Gastrocnemius medialis (tissue), 4 donors: Measurements from ENCODE around the gene BSX. TPM values are rescaled to one million over a fixed set of nuclear protein-coding genes. Genes with fewer than 3 reads are reported as not detected.

ENCODE experiments used
- ATAC-seq, 2 donors: fragments of 150-250 bp; one replicate each; pipeline ENCODE4 v1.9.1; 2016
- DNase-seq, 2 donors: peaks; one replicate each; pipeline ENCODE4 v3.0.0-alpha.2; 2019
- H3K27ac ChIP-seq, 4 donors: fragments of 200-600 bp; sonication (generic); 1 replicate in 1 of 4; 2 replicates in 3 of 4; pipeline ENCODE4 v1.5.1; 2016 to 2018; ENCODE audit warnings: mild to moderate bottlenecking in 2 of 4, moderate library complexity in 1 of 4
- H3K27me3 ChIP-seq, 3 donors: fragments of 200-600 bp; sonication (generic) in 2 of 3; 1 replicate in 1 of 3; 2 replicates in 2 of 3; pipeline versions ENCODE4 v1.5.1 to v1.6.0; 2016 to 2019; ENCODE audit warnings: mild to moderate bottlenecking in 1 of 3, moderate library complexity in 1 of 3
- H3K36me3 ChIP-seq, 2 donors: fragments of 200-600 bp; sonication (generic) in 1 of 2; one replicate each; pipeline ENCODE4 v1.5.1; 2017 to 2018
- H3K4me1 ChIP-seq, 2 donors: fragments of 200-600 bp; sonication (generic) in 1 of 2; one replicate each; pipeline ENCODE4 v1.5.1; 2016 to 2017; ENCODE audit warnings: mild to moderate bottlenecking in 2 of 2
- H3K4me3 ChIP-seq, 4 donors: fragments of 200-600 bp; sonication (generic) in 3 of 4; 1 replicate in 1 of 4; 2 replicates in 3 of 4; pipeline ENCODE4 v1.5.1; 2016 to 2019; ENCODE audit warnings: mild to moderate bottlenecking in 2 of 4
- H3K9me3 ChIP-seq, 3 donors: fragments of 200-600 bp; sonication (generic) in 2 of 3; 1 replicate in 1 of 3; 2 replicates in 2 of 3; pipeline ENCODE4 v1.5.1; 2016 to 2019
- CTCF ChIP-seq, 5 experiments: fragments of 450-650 bp in 3 of 5; fragments of 200-600 bp in 2 of 5; sonication (generic) in 2 of 5; IDR thresholded peaks in 4 of 5; conservative IDR thresholded peaks in 1 of 5; 1 replicate in 4 of 5; 2 replicates in 1 of 5; pipeline ENCODE4 v1.5.1; 2016 to 2019; ENCODE audit warnings: antibody characterized with exemption in 5 of 5, mild to moderate bottlenecking in 3 of 5, moderate library complexity in 3 of 5
- POLR2A ChIP-seq, 2 donors: fragments of 450-650 bp; IDR thresholded peaks; one replicate each; pipeline ENCODE4 v1.6.1; 2017; ENCODE audit warnings: antibody characterized with exemption in 2 of 2, mild to moderate bottlenecking in 2 of 2, moderate library complexity in 2 of 2
- in situ Hi-C, 4 donors: fragments of 200-750 bp; cut with MboI; loops; one replicate each; pipeline versions ENCODE4 v1.15.0 to v1.8.0; 2017; ENCODE audit warnings: low sequenced_read_pairs in 4 of 4
- intact Hi-C: fragments of 100-400 bp; cut with DNase I; formaldehyde crosslinking; loops from one replicate; pipeline ENCODE4 v1.15.1; 2023; ENCODE audit warnings: low total_unique reads
- total RNA-seq, 4 donors: library from RNA; depleted of rRNA; stranded (reverse); fragments of >200 nt; gene quantifications; one replicate each; pipeline versions ENCODE4 v1.1.0 to v1.2.3, GENCODE V29; 2016

Gene BSX
- total RNA-seq, 4 donors from 2014 or later: not detected

DNA sequence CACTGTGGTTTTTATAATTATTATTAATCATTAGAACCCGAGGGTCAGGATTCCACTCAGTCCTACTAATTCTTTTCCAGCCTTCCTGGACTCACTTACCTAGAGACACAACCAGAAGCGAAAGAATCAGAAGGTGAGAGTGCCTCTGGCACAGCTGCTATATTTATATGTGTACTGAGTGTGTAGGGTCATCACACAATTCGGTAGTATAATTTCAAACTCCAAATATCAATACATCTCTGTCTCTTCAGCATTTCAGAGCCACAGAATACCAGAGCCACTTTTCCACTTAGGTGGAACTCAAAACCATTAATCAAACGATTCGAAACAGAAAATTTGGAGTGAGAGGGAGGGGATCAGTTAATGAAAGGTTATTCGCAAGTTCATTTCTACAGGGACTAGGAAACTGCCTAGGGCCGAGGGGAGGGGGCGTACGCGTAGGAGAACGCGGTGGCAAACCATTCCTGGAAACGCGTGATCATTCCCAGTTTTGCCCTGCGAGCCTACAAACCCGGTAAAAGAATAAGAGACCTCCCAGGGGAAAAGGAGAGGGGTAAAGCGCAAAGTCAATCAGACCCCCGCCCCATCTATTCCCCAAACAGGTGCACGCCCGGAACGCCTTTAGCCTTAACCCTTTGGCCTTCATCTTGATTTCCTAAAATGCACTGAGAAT, 5.4 kb downstream of the BSX start:
- no peak overlapping the region for H3K4me3 ChIP-seq
- no peak for ATAC-seq

DNA sequence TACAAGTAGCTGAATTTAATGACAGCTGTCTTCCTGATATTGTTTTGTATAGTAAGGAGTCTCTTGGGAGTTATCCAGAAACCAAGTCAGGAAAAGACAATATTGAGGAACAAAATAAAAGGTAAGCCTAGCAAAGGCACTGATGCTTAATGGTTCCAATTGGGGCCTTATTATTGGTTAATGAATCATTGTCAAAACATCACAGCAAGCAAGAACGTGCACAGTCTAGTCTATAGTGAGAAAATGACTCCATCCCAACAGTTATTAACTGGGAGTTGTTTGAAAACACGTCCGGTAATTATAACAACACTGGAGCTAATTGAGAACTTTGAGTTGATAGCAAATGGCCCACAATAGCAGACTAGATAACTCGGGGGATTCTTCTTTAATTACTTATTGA, 17.7 kb downstream of the BSX start:
- Histone ChIP-seq H3K27me3 (peaks cover 0 to 15% (median 4%) of the 10 kb centered on the region in 3 donors), H3K4me1 (no peaks in the 10 kb centered on the region), H3K27ac (no peak overlapping the region), H3K4me3 (no peak overlapping the region), H3K9me3 (no peaks in the 10 kb centered on the region), H3K36me3 (no peaks in the 10 kb centered on the region)
- in situ Hi-C loops: no loop called here
- ATAC-seq: no peak
- no peak for DNase-seq
- intact Hi-C loops: no loop called here
- no peak for TF ChIP-seq POLR2A (IDR thresholded peaks at IDR 0.05)

More for the DNA sequence above, 5.4 kb downstream of the BSX start:
- in situ Hi-C loops (no loop called here), intact Hi-C loops (no loop called here)
- no peak for DNase-seq
- H3K9me3 ChIP-seq: no peaks in the 10 kb centered on the region
- H3K27ac ChIP-seq: no peak overlapping the region
- no peaks in the 10 kb centered on the region for H3K36me3 ChIP-seq
- H3K27me3 ChIP-seq: peaks cover 65 to 87% (median 80%) of the 10 kb centered on the region in 3 donors
- H3K4me1 ChIP-seq: peaks cover 10% of the 10 kb centered on the region in 2 donors
- no peak for TF ChIP-seq POLR2A (IDR thresholded peaks at IDR 0.05)
- TF ChIP-seq CTCF (IDR thresholded peaks at IDR 0.05 in 4 of 5, conservative IDR thresholded peaks at IDR 0.05 in 1 of 5): no peak

DNA sequence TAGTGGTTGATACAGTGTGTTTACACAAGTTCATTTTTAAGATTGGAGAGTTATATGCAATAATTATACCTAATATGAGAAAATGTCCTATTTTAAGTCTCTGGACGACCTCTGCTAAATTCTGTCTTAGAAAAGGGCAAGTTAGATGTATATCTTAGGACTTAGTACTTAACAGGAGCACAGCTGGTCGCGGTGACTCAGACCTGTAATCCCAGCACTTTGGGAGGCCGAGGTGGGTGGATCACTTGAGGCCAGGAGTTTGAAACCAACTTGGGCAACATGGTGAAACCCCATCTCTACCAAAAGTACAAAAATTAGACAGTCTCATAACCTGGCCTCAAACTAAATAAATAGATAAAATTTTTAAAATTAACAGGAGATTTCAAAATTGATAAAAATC, 27.2 kb downstream of the BSX start:
- no peak for DNase-seq
- H3K4me1 ChIP-seq: no peaks in the 10 kb centered on the region
- no peaks in the 10 kb centered on the region for H3K27me3 ChIP-seq
- no peak overlapping the region for H3K4me3 ChIP-seq
- H3K27ac ChIP-seq: no peak overlapping the region
- TF ChIP-seq CTCF (IDR thresholded peaks at IDR 0.05 in 4 of 5, conservative IDR thresholded peaks at IDR 0.05 in 1 of 5): no peak
- no peaks in the 10 kb centered on the region for H3K36me3 ChIP-seq
- H3K9me3 ChIP-seq: no peaks in the 10 kb centered on the region
- in situ Hi-C loops: no loop called here
- no peak for ATAC-seq
- intact Hi-C loops: no loop called here

- H3K4me3 ChIP-seq: no peak overlapping the region
- H3K27me3 ChIP-seq: no peaks in the 10 kb centered on the region
- H3K9me3 ChIP-seq: no peaks in the 10 kb centered on the region
- H3K27ac ChIP-seq: no peak overlapping the region
- DNase-seq (no peak), ATAC-seq (no peak)
- no peaks in the 10 kb centered on the region for H3K4me1 ChIP-seq
- no peaks in the 10 kb centered on the region for H3K36me3 ChIP-seq
- in situ Hi-C loops: no loop called here
- TF ChIP-seq POLR2A (IDR thresholded peaks at IDR 0.05): no peak
- no peak for TF ChIP-seq CTCF (IDR thresholded peaks at IDR 0.05 in 4 of 5, conservative IDR thresholded peaks at IDR 0.05 in 1 of 5)
- intact Hi-C loops: no loop called here
Observed at GRCh38 chr11:122951211-122951610, 30.4 kb downstream of the BSX start.

- Histone ChIP-seq H3K27me3 (peaks cover 0 to 3% (median 0%) of the 10 kb centered on the region in 3 donors), H3K36me3 (no peaks in the 10 kb centered on the region), H3K4me1 (no peaks in the 10 kb centered on the region), H3K4me3 (no peak overlapping the region), H3K27ac (no peak overlapping the region), H3K9me3 (no peaks in the 10 kb centered on the region)
- in situ Hi-C loops: no loop called here
- no peak for TF ChIP-seq CTCF (IDR thresholded peaks at IDR 0.05 in 4 of 5, conservative IDR thresholded peaks at IDR 0.05 in 1 of 5)
- no peak for TF ChIP-seq POLR2A (IDR thresholded peaks at IDR 0.05)
- ATAC-seq (no peak), DNase-seq (no peak)
- intact Hi-C loops: no loop called here
Observed at GRCh38 chr11:122938557-122938956, 43.1 kb downstream of the BSX start.
